Fibroblast of skin of left quadriceps (primary cell): ENCODE measurements around the gene PPDPF.
"Not testable (repeated sequence)": the region's sequence is repeated elsewhere in the genome, so short reads cannot be mapped to it uniquely, and the experiment has no call there.

ENCODE experiments used
- DNase-seq, 2 experiments: peaks; one replicate each; pipeline ENCODE4 v3.0.0-alpha.2; 2013; ENCODE audit warnings: low read depth in 2 of 2

PPDPF gene

GRCh38 chr20:63520504-63520933 is at the start of gene PPDPF:
Gene PPDPF (plus strand): TSS chr20:63520765. CDS start chr20:63521309, 544 bp downstream.
- peak; percentile 61 to 62 for DNase-seq

GRCh38 chr20:63471002-63471716 is 49.4 kb upstream of the PPDPF start:
- DNase-seq: no peak

GRCh38 chr20:63471717-63471980 is 48.9 kb upstream of the PPDPF start:
- no peak for DNase-seq

- DNase-seq: no peak
Measured at GRCh38 chr20:63471981-63472831, 48.4 kb upstream of the PPDPF start, which contains the start of gene KCNQ2. Gene KCNQ2 (minus strand): TSS chr20:63472655. CDS start chr20:63472463, 192 bp downstream.

- DNase-seq: no peak
Measured at GRCh38 chr20:63472862-63473390, 47.6 kb upstream of the PPDPF start.

- DNase-seq: no peak
Measured at GRCh38 chr20:63473555-63474449, 46.8 kb upstream of the PPDPF start.

GRCh38 chr20:63475209-63475608 is 45.4 kb upstream of the PPDPF start:
- DNase-seq: no peak

- DNase-seq: no peak
Measured at GRCh38 chr20:63477061-63477616, 43.4 kb upstream of the PPDPF start.

GRCh38 chr20:63477944-63478343 is 42.6 kb upstream of the PPDPF start:
- DNase-seq: no peak

GRCh38 chr20:63478346-63479302 is 41.9 kb upstream of the PPDPF start:
- DNase-seq: no peak

- DNase-seq: not testable (repeated sequence)
Measured at GRCh38 chr20:63479695-63480419, 40.7 kb upstream of the PPDPF start.

GRCh38 chr20:63481503-63481902 is 39.1 kb upstream of the PPDPF start:
- no peak for DNase-seq

GRCh38 chr20:63482021-63482587 is 38.5 kb upstream of the PPDPF start:
- DNase-seq: no peak

- no peak for DNase-seq
Measured at GRCh38 chr20:63483834-63484233, 36.7 kb upstream of the PPDPF start.

GRCh38 chr20:63484236-63484635 is 36.3 kb upstream of the PPDPF start:
- DNase-seq: no peak

GRCh38 chr20:63484651-63485403 is 35.7 kb upstream of the PPDPF start:
- no peak for DNase-seq

- DNase-seq: no peak
Measured at GRCh38 chr20:63486300-63486855, 34.2 kb upstream of the PPDPF start.

GRCh38 chr20:63487116-63487764 is 33.3 kb upstream of the PPDPF start:
- DNase-seq: no peak
